ENCODE measurements around the gene SEMA6B.
"Not testable (repeated sequence)": the region's sequence is repeated elsewhere in the genome, so short reads cannot be mapped to it uniquely, and the experiment has no call there.

The SEMA6B gene, protein sequence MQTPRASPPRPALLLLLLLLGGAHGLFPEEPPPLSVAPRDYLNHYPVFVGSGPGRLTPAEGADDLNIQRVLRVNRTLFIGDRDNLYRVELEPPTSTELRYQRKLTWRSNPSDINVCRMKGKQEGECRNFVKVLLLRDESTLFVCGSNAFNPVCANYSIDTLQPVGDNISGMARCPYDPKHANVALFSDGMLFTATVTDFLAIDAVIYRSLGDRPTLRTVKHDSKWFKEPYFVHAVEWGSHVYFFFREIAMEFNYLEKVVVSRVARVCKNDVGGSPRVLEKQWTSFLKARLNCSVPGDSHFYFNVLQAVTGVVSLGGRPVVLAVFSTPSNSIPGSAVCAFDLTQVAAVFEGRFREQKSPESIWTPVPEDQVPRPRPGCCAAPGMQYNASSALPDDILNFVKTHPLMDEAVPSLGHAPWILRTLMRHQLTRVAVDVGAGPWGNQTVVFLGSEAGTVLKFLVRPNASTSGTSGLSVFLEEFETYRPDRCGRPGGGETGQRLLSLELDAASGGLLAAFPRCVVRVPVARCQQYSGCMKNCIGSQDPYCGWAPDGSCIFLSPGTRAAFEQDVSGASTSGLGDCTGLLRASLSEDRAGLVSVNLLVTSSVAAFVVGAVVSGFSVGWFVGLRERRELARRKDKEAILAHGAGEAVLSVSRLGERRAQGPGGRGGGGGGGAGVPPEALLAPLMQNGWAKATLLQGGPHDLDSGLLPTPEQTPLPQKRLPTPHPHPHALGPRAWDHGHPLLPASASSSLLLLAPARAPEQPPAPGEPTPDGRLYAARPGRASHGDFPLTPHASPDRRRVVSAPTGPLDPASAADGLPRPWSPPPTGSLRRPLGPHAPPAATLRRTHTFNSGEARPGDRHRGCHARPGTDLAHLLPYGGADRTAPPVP

GRCh38 chr19:4559569-4559968 lies at the start of gene SEMA6B:
TSS of gene SEMA6B (minus strand) at chr19:4559684. CDS start at chr19:4558457, 1,227 bp downstream.
- DNase-seq = no peak

DNA sequence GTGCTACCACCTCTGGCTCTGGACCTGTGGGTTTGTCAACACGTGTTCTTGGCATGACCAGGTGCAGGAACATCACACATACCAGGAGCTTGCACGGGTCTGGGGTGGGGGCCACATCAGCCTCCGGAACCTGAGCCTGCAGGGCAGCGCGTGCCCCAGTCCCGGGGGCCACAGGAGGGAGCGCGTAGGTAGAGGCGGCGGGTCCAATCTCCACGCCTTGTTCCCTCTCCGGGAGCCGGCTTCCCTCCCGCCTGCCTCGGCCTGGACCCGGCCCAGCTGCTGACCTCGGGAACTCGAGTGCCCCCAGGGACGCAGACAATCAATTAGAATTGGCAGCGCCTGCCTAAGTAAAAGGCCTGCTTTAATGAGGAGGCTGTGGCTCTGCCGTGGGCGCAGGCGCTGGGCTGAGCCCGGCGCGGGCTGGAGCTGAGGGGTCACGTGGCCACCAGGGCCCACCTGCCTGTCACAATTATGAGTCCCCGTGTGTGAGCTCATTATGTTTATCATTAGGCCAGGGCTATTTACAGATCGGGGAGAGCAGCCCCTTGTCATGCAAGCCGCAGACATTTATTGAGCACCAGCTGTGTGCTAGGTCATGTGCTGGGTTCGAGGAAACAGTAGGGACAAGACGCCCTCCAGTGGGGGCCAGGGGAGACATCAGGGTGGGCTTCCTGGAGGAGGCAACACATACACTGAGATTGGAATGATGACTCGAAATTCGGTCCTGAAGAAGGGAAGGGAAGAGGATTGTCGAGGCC lies 47.6 kb upstream of the SEMA6B start:
- no peak for DNase-seq

DNA sequence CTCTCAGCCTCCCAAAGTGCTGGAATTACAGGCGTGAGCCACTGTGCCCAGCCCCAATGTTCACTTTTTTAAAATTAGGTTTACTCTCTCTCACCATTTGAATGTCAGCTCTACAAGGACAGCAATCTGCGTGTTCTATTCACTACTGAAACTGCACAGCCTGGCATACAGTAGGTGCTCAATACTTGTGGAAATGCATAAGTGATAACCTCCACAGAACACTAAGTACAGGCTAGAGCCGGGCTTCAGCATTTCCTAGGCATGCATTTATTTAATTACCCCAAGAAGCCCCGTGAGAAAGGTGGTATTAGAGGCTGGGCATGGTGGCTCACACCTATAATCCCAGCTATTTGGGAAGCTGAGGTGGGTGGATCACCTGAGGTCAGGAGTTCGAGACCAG lies 46.7 kb upstream of the SEMA6B start:
- no peak for DNase-seq

- no peak for DNase-seq
Observed at GRCh38 chr19:4604912-4605311, 45.4 kb upstream of the SEMA6B start.

DNA sequence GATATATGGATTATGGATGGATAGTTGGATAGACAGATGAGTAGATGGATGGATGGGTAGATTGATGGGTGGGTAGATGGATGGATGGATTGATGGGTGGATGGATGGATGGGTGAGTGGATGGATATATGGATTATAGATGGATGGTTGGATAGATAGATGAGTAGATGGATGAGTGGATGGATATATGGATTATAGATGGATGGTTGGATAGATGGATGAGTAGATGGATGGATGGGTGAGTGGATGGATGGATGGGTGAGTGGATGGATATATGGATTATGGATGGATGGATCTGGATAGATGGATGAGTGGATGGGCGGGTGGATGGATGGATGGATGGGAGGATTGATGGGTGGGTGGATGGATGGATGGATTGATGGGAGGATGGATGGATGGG lies 43.4 kb upstream of the SEMA6B start:
- DNase-seq = no peak

DNA sequence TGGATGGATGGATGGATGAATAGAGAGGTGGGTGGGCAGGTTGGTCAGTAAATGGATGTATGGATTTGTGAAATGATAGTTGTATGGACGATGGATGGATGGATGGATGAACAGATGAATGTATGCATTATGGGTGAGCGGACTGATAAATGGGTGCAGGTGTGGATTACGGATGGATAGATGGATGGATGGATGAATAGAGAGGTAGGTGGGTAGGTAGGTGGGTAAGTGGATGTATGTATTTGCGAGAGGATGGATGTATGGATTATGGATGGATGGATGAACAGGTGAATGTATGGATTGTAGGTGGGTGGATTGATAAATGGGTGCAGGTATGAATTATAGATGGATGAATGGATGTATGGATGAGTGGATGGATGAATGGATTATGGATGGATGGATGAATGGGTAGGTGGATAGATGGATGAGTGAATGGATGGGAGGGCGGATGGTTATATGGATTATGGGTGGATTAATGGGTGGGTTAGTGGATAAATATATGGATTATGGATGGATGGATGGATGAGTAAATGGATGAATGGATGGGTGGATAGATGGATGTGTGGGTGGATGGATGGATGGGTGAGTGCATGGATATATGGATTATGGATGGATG lies 42.8 kb upstream of the SEMA6B start:
- no peak for DNase-seq

DNA sequence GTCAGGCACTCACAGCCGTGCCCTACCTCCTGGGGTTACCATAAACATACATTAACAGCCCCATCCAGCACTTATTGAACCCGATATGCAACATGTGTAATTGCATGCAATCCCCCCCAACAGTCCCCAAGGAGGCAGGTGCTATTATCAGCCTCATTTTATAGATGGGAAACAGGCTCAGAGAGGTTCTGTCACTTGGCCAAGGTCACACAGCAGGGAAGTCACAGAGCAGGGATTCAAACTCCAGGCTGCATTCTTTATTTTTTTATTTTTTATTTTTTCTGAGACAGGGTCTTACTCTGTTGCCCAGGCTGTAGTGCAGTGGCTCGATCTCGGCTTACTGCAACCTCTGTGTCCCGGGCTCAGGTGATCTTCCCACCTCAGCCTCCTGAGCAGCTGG lies 41.4 kb upstream of the SEMA6B start:
- DNase-seq = no peak

GRCh38 chr19:4600082-4600481 lies 40.6 kb upstream of the SEMA6B start:
- no peak for DNase-seq

DNA sequence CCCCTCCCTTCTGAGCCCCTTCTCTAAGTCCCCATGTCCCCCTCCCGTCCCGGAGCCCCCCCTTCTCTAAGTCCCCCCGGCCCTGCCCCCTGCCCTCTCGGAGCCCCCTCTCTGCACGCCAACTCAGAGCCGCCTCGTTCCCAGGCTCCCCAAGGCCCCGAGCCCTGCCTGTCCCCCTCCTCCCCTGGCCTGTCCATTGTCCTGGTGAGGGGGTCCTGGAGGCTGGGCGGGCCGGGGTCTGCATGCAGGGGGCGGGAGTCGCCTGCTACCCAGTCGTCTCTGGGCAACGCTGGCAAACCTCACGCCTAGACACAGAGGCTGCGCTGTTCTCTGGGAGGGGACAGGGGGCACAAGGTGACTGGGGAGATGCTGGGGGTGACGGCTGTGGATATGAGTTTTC lies 39.2 kb upstream of the SEMA6B start:
- DNase-seq = no peak

- DNase-seq = peak; percentile 57
Observed at GRCh38 chr19:4597975-4598671, 38.6 kb upstream of the SEMA6B start.

GRCh38 chr19:4597278-4597974 lies 37.9 kb upstream of the SEMA6B start:
- DNase-seq = no peak

- DNase-seq = no peak
Observed at GRCh38 chr19:4596033-4596904, 36.8 kb upstream of the SEMA6B start.

DNA sequence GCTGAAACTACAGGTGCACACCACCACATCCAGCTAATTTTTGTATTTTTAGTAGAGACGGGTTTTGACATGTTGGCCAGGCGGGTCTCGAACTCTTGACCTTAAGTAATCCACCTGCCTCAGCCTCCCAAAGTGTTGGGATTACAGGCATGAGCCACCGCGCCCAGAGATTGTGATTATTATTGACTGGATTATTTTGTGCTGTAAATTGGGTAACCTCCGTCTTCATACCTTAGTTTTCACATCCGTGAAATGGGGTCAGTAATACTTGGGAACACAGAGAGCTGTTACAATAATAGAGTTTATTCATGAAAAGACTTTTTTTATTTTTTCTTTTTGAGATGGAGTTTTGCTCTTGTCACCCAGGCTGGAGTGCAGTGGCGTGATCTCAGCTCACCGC lies 35.7 kb upstream of the SEMA6B start:
- DNase-seq = not testable (repeated sequence)

DNA sequence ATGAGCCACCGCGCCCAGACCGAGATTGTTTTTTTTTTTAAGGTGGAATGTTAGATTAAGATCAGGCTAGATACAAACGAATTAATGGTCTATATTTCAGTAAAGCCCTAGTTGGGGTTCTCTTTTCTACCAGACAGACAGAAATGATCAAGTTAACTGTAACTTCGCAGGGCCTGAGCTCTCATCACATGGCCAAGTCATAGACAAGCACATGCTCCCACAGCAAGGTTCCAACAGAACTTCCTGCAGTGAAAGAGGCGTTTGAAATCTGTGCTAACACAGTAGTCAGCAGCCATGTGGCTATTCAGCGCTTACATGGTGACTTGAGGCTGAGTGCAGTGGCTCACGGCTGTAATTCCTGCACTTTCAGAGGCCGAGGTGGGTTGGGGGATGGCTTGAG lies 34.7 kb upstream of the SEMA6B start:
- no peak for DNase-seq

DNA sequence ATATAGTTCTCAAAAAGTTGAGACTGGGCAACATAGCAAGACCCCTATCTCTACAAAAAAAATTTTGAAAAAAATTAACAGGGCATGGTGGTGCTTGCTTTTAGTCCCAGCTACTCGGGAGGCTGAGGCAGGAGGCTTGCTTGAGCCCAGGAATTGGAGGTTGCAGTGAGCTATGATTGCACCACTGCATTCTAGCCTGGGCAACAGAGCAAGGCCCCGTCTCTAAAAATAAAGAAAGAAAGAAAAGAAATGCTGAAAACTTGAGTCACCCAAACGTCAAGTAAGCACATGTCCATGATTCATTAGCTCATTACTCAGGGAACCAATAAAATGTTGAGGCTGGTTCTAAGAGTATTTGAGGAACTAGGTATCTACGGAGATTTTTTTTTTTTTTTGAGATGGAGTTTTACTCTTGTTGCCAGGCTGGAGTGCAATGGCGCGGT lies 33.9 kb upstream of the SEMA6B start:
- no peak for DNase-seq

- no peak for DNase-seq
Observed at GRCh38 chr19:4592445-4592844, 33.0 kb upstream of the SEMA6B start.

DNA sequence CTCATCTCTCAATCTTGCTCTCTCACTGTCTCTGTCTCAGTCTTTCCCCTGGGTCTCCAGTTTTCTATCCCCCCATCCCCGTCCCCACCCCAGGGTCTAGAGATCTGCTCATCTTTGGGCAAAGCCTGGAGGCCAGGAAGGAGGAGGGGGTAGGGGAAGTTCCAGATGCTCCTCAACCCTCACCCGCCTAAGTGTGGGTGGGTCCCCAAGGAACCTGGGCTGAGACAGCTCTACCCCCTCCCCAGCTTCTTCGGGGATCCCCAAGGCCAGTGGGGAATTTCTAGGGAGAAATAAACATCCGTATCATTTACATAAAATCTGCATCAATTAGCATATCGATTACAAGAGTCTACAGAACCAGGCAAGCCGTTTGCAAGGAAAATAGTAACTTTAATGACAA lies 31.8 kb upstream of the SEMA6B start:
- DNase-seq = no peak

GRCh38 chr19:4590559-4590958 lies 31.1 kb upstream of the SEMA6B start:
- DNase-seq = no peak

GRCh38 chr19:4589579-4590410 lies 30.3 kb upstream of the SEMA6B start:
- DNase-seq = peak; percentile 23

All from activated CD4-positive, alpha-beta T cell treated with anti-CD3 and anti-CD28 coated beads, Interleukin-2, Interleukin-6, amounts not matched to agents 100 ng/mL and 50 ng/mL, durations not matched to agents 16 hours and 8 hours (primary cell).